ENCODE measurements around the gene SUN1. TPM values are rescaled to one million over a fixed set of nuclear protein-coding genes. Genes with fewer than 3 reads are reported as not detected.

Gene SUN1
- total RNA-seq, 4 donors from 2014 or later: 243 to 263 (median 244) TPM

DNA sequence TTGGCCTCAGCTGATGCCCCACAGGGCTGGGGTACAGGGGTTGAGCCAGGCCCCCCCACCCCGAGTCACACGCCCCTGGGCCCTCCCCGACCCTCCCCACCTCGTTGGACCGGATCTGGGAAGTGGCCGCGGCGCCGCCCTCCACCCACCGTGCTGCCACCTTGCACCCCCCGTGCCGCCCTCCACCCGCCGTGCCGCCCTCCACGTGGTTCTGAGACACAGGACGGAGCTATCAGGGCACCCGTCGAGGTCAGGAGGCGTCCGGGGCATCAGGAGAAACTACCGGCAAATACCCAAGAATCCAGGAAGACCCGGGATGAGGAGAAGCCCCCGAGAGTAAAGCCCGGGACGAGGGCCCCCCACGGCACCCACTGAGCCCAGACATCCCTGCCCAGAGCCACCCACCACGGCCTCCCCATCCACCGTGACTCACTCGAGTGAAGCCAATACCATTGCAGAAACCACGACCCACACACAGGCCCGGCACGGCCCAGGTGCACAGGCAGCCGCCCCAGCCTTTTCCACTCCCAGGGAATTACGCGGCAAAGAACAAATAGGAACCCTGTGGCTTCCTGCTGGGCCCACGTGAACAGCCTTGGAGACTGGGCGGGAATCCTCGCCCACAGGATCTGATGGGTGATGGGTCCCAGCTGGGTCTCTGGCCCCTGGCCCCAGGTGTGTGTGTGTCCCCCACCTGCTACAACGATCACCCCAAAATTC lies 88.2 kb downstream of the SUN1 start:
- peaks cover 0 to 52% (median 32%) of the 10 kb centered on the region in 4 donors for H3K4me1 ChIP-seq
- 66 to 84% methylated on average over 22 to 26 of the region's 40 CpGs for WGBS, 2 donors
- TF ChIP-seq, protein P1, sequence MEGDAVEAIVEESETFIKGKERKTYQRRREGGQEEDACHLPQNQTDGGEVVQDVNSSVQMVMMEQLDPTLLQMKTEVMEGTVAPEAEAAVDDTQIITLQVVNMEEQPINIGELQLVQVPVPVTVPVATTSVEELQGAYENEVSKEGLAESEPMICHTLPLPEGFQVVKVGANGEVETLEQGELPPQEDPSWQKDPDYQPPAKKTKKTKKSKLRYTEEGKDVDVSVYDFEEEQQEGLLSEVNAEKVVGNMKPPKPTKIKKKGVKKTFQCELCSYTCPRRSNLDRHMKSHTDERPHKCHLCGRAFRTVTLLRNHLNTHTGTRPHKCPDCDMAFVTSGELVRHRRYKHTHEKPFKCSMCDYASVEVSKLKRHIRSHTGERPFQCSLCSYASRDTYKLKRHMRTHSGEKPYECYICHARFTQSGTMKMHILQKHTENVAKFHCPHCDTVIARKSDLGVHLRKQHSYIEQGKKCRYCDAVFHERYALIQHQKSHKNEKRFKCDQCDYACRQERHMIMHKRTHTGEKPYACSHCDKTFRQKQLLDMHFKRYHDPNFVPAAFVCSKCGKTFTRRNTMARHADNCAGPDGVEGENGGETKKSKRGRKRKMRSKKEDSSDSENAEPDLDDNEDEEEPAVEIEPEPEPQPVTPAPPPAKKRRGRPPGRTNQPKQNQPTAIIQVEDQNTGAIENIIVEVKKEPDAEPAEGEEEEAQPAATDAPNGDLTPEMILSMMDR (IDR thresholded peaks at IDR 0.05): no peak
- no peak for TF ChIP-seq EP300 (IDR thresholded peaks at IDR 0.05)
- no peak for TF ChIP-seq POLR2A (IDR thresholded peaks at IDR 0.05)

DNA sequence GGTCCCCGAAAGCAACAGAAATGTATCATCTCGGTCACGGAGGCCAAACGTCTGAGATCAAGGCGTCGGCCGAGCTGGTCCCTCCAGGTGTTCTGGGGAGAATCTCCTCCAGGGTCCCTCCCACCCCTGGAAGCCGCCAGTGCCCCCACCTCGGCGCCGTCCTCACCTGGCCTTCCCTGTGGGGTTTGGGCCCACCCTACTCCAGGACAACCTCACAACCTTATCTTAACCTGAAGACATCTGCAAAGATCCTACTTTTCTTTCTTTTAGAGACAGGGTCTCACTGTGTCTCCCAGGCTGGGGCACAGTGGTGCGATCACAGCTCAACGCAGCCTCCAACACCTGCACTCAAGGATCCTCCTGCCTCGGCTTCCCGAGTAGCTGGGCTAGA lies 88.8 kb downstream of the SUN1 start:
- TF ChIP-seq POLR2A (IDR thresholded peaks at IDR 0.05): no peak
- TF ChIP-seq, protein P1 (IDR thresholded peaks at IDR 0.05): no peak
- no peak for TF ChIP-seq EP300 (IDR thresholded peaks at IDR 0.05)
- Histone ChIP-seq H3K4me3 (no peak overlapping the region), H3K27me3 (peaks cover 0 to 6% of the 10 kb centered on the region in 2 donors), H3K9me3 (no peaks in the 10 kb centered on the region), H3K27ac (peak overlapping the region in 2 of 4 donors; percentile 85 to 87), H3K4me1 (peaks cover 0 to 52% (median 35%) of the 10 kb centered on the region in 4 donors), H3K36me3 (peaks cover 0 to 12% (median 0%) of the 10 kb centered on the region in 3 donors)
- WGBS, 2 donors: 91 to 96% methylated on average over 14 to 15 of the region's 15 CpGs
- no peak for DNase-seq (ENCODE audit: low spot score in 2 of 2)

More for the DNA sequence above, 88.2 kb downstream of the SUN1 start:
- peaks cover 0 to 12% (median 0%) of the 10 kb centered on the region in 3 donors for H3K36me3 ChIP-seq
- peak in 1 of 2 donors; percentile 11 for DNase-seq (ENCODE audit: low spot score in 2 of 2)
- H3K9me3 ChIP-seq: no peaks in the 10 kb centered on the region
- H3K27me3 ChIP-seq: peaks cover 0 to 6% of the 10 kb centered on the region in 2 donors
- no peak overlapping the region for H3K4me3 ChIP-seq
- H3K27ac ChIP-seq: peak overlapping the region in 2 of 4 donors; percentile 41 to 85

DNA sequence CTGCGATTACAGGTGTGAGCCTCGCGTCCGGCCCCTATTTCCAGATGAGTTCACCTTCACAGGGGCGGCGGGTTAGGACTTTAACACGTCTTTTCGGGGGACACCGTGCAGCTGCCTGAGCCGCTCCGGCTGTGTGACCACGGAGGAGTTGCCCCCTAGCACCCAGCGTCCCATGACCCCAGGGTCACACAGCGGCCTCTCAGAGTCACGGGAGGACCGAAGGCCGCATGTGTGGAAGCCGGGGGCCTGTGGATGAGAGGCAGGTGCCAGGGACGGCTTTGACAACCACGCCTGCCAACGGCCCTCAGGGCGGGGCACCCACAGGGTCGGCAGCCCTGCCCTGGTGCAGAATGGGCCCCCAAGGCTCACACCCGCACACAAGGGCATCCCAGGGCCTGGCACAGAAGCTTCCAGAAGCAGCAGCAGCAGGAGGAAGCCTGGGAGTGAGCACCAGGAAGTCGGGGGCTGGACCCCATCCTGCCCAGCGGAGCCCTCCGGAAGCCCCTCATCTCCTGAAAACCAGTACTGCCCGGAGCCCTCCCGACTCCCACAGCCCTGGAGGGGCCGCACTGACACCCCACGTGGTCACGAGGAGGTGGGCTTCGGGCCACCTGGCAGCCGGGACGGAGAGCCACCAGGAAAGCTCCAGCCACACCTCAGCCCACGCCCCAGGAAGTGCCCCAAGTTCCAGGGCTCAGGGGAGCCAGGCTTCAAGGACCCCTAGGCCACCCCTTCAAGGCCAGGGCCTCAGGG lies 89.5 kb downstream of the SUN1 start:
- TF ChIP-seq, protein P1 (IDR thresholded peaks at IDR 0.05): no peak
- TF ChIP-seq POLR2A (IDR thresholded peaks at IDR 0.05) (no peak), EP300 (IDR thresholded peaks at IDR 0.05) (no peak)
- peaks cover 0 to 6% of the 10 kb centered on the region in 2 donors for H3K27me3 ChIP-seq
- no peak overlapping the region for H3K4me3 ChIP-seq
- peak overlapping the region in 3 of 4 donors; percentile 83 to 87 (median 85) for H3K27ac ChIP-seq
- peaks cover 0 to 52% (median 37%) of the 10 kb centered on the region in 4 donors for H3K4me1 ChIP-seq
- peak in 1 of 2 donors; percentile 8 for DNase-seq (ENCODE audit: low spot score in 2 of 2)
- no peaks in the 10 kb centered on the region for H3K9me3 ChIP-seq
- peaks cover 0 to 12% (median 0%) of the 10 kb centered on the region in 3 donors for H3K36me3 ChIP-seq
- 76 to 86% methylated on average over 15 to 26 of the region's 36 CpGs for WGBS, 2 donors

DNA sequence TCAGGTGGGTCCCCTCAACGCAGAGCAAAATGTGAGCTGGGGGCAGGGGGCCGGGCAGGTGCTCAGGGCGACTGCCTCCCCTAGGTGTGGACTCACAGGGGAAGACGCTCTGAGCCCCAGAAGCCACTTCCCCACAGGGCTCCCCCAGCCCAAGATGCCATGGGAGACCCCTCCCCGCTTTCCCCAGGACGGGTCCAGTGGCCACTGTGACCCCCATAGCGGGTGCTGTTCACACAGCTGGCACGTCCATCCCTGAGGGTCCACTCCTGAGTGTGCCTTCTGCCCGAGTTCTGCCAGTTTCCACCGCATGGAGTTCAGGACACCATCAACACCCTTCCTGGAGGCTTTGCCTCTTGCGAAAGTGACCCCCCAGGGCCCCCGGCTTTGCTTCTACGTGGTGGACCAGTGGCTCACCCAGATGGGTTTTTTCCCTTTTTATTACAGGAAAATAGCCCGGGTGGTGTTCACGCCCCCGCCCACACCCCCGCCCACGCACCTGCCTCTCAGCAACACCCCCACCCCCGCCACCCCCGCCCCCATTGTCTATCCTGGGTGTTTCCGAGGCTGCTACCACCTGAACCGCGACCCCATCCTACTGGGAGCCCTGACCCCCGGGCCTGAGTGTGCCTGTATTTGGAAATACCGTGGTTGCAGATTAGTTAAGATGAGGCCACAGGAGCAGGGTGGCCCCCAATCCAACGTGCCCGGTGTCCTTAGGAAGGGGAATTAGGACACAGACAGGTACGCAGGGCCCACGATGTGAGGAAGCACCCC lies 90.2 kb downstream of the SUN1 start:
- H3K27me3 ChIP-seq: peaks cover 0 to 6% of the 10 kb centered on the region in 2 donors
- H3K4me3 ChIP-seq: peak overlapping the region in 1 of 4 donors; percentile 37
- 69 to 71% methylated on average over 25 to 29 of the region's 29 CpGs for WGBS, 2 donors
- peaks cover 0 to 59% (median 44%) of the 10 kb centered on the region in 4 donors for H3K4me1 ChIP-seq
- no peaks in the 10 kb centered on the region for H3K9me3 ChIP-seq
- TF ChIP-seq EP300 (IDR thresholded peaks at IDR 0.05) (no peak), POLR2A (IDR thresholded peaks at IDR 0.05) (no peak)
- TF ChIP-seq, protein P1 (IDR thresholded peaks at IDR 0.05): no peak
- peak in 1 of 2 donors; percentile 11 for DNase-seq (ENCODE audit: low spot score in 2 of 2)
- H3K36me3 ChIP-seq: peaks cover 0 to 12% (median 0%) of the 10 kb centered on the region in 3 donors
- H3K27ac ChIP-seq: peak overlapping the region; percentile 33 to 87 (median 84)
